Stimulated activated CD8-positive, alpha-beta memory T cell treated with anti-CD3 and anti-CD28 coated beads, Interleukin-12 subunit alpha, Interleukin-12 subunit beta, amount 100 ng/mL, for 24 hours (primary cell): ENCODE measurements around the gene AURKAIP1.
A peak's percentile ranks its signal among the peaks of the same experiment; 100 is the strongest.
"Not testable (repeated sequence)": the region's sequence is repeated elsewhere in the genome, so short reads cannot be mapped to it uniquely, and the experiment has no call there.

Experiments used
- DNase-seq: peaks from one replicate; pipeline ENCODE4 v3.0.0-alpha.2; 2020; ENCODE audit errors: extremely low read depth

The AURKAIP1 gene

GRCh38 chr1:1406821-1407635 is 32.0 kb upstream of the AURKAIP1 start, which contains the start of gene MRPL20:
Gene MRPL20, minus strand, starts transcription at chr1:1407293. Its CDS starts 76 bp downstream, at chr1:1407217.
- peak; percentile 92 for DNase-seq

DNA sequence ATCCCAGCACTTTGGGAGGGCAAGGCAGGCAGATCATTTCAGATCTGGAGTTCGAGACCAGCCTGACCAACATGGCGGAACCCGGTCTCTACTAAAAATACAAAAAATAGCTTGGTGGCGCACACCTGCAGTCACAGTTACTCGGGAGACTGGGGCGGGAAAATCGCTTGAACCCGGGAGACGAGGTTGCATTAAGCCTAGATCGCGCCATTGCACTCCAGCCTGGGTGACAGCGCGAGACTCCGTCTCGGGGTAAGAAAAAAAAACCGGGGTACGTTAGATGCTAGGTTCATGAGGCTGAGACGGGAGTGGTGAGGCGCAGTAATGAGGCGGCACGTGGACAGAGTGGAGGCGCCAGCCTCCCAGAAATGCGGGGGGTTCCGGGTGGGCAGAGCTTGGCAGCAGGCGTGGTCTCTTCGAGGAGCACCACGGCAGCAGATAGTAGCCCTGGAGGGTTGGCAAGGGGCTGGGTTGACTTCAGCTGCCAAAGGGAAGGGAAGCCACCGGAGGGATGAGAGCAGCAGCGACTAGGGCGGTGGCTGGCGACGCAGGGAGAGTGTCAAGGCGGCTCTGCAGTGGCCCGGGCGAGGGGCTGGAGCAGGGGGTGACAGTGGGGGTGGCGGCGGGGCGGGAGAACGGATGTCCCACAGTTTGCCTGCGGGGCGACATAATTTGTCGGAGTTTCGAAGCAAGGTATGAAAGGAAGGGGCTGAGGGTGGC is 31.3 kb upstream of the AURKAIP1 start:
- DNase-seq, result no peak

- no peak for DNase-seq
Measured at GRCh38 chr1:1403653-1404052, 28.6 kb upstream of the AURKAIP1 start.

DNA sequence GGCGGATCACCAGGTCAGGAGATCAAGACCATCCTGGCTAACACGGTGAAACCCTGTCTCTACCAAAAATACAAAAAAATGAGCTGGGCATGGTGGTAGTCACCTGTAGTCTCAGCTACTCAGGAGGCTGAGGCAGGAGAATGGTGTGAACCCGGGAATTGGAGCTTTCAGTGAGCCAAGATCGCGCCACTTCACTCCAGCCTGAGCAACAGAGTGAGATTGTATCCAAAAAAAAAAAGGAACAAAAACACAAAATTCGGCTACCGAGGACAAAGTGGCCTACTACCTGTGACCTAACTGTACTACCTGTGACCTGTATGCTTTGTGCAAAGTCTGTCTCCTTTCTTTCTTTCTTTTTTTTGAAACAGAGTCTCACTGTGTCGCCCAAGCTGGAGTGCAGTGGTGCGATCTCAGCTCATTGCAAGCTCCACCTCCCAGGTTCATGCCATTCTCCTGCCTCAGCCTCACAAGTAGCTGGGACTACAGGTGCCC is 27.9 kb upstream of the AURKAIP1 start:
- DNase-seq, result not testable (repeated sequence)

DNA sequence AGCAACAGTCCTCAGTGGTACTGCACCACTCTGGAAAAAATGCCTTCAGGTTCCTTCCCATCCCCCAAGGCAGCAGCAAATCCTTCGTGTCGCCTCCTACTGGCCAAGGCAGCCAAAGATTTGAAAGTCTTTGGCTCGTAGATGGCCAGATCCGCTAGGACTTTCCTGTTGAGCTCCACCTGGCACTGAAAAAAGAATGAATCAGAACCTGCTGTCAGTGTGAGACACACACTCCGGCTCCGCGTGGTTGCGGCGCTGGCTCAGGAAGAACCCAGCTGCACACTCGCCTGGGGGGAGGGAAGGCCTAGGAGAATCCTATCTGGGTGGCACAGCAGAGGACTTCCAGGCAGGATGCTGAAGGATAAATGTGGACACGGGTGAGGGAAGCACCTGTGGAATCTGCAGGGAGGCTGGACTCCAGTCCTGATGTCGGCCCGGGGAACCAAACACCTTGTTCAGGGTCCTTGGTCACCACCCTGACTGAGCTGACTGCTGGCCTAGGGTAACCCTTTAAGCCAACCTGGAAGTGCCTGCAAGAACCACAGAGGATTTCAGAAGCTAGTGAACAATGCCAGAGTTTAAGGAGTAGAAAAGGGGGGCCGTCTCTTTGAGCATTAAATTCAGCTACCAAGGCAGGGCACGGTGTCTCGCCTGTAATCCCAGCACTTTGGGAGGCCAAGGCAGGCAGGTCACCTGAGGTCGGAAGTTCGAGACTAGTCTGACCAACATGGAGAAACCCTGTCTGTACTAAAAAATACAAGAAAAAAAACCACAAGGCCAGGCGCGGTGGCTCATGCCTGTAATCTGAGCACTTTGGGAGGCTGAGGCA is 27.3 kb upstream of the AURKAIP1 start:
- no peak for DNase-seq

DNA sequence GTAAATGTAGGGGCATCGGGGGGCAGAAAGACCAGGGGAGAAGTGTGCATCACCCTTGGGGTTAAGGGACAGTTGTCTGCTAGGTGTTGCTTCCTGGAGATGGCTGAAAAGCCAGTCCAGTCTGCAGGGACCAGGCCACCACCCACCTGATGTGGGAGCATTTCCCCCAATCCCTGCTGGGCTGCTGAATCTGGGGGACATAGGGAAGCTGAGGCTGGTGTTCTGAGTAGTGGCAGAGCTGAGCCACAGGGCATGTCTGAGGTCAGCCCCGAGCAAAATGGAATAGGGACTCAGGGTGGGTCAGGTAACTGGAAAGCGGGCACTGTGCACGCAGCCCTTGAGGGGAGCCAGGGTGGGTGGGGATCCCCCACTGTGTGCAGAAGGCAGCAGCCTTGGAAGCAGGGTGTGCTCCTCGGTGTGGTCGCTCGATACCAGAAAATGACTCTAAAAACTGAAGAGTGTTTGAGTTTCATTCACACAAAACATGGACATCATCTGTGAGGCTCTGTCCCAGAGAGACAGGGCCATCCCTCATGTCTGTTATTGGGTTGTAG is 26.5 kb upstream of the AURKAIP1 start:
- DNase-seq, result no peak

GRCh38 chr1:1400576-1401456 is 25.8 kb upstream of the AURKAIP1 start:
- DNase-seq, result no peak

GRCh38 chr1:1399872-1400575 is 25.0 kb upstream of the AURKAIP1 start:
- no peak for DNase-seq

DNA sequence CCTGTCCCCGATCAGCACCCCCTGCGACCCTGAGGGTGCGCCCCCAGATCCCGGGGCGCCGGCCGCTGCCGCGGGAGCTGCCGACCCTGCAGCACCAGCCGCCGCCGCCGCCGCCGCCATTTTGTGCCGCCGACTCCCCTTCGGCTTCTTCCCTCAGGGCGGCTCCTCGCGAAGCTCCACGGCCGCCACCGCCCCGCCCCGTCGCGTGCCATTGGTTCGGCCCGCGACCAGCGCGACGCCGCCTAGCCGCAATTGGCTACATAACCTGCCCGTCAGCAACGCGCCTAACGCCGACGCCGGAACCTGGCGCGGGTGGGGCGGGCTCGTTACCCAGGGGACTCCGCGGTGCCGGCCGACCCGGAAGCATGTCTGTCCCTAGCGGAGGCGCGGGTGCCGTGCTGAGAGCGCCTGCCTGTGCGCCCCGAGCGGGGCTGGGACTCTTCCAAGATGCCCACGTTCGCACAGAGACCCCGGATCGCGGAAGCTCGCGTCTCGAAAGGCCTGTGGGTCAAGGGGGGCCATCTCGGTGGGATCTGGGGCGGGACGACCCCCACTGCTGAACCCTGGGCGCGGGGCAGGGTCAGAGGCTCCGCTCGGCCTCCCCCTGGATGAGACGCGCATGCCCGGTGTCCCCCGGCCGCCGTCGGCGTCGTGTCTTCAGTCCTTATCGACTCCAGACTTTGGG is 24.3 kb upstream of the AURKAIP1 start, which contains the start of gene CCNL2:
Gene CCNL2, minus strand, starts transcription at position 149 of the 685 bp plus-strand sequence. Its CDS starts 29 bp downstream, at position 120.
- peak; percentile 99 for DNase-seq

DNA sequence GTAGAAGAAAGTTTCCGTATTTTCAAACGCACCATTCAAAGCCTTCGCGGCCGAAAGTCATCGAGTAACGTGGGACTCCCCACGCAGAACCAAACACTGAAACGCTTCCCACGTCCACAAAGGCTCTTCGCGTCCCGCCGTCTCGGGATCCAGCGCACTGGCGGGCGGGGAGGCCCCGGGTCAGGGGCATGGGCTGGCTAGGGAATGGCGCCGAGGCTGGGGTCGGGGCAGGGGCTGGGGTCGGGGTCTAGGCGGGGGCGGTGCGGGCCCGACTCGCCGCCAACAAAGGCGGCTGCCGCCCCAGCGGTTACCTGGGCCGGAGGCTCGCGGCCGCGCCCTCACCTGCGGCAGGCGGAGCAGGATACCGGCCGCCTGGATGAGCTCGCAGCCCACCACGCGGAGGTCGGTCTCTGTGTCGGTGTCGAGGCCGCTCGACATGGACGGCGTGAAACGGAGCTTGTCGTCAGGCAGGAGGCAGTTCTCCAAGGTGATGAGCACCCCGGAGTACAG is 23.7 kb upstream of the AURKAIP1 start:
- no peak for DNase-seq

- no peak for DNase-seq
Measured at GRCh38 chr1:1397839-1398523, 23.0 kb upstream of the AURKAIP1 start.

- no peak for DNase-seq
Measured at GRCh38 chr1:1395166-1395565, 20.2 kb upstream of the AURKAIP1 start.

GRCh38 chr1:1394116-1394515 is 19.1 kb upstream of the AURKAIP1 start:
- no peak for DNase-seq

DNA sequence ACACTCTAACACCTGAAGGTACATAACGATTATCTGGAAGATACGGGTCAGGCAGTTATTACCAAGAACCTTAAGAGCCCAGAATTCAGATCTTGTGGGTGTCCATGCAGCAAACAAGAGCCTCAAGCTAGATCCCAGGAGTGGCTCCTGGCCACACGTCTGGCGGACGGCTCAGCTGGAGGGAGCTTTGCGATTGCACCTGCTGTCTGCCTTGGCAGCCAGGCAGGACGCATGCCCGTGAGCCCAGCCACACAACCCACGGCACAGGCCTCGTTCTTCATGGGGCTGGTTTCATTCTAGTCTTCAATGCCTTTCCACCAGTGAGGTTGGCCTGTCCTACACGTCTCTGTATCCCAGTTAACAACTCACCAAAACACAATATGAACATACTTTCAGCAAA is 18.4 kb upstream of the AURKAIP1 start:
- no peak for DNase-seq

DNA sequence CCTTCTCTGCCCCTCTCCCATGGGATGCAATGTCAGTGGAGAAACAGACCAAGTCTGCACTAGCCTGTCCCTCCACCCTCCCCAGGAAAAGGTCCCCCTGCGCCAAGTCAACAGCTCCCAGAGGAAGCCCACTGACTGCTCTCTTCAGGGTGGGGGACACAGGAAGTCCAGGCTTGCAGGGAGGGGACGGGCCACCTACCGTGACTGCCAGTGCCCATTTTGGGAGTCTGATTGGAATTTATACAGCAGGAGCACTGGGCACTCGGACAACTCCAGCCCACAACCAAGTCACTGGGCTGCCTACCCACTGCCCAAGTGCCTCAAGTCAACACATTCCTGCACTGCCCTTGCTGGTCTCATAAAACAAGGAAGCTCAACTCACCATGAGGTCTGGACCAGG is 18.0 kb upstream of the AURKAIP1 start:
- no peak for DNase-seq

GRCh38 chr1:1391225-1391624 is 16.2 kb upstream of the AURKAIP1 start:
- no peak for DNase-seq

DNA sequence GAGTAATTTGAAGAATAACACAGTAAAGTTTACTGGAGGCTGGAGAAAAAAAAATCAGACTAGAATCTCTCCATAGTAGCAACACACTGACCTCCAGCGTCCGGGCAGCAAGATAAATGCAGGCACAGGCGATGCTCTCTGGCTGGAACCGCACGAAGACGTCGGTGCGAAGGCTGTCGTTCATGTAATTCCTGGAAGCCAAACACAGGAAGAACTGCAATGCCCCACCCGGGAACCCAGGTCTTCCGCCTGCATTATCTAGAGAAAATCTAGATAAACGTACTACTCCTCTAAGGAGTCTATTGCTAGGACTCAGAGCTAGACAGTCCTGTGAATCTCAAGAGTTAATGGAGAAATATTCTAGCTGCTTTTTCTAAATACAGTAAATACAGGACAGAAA is 15.7 kb upstream of the AURKAIP1 start:
- no peak for DNase-seq

DNA sequence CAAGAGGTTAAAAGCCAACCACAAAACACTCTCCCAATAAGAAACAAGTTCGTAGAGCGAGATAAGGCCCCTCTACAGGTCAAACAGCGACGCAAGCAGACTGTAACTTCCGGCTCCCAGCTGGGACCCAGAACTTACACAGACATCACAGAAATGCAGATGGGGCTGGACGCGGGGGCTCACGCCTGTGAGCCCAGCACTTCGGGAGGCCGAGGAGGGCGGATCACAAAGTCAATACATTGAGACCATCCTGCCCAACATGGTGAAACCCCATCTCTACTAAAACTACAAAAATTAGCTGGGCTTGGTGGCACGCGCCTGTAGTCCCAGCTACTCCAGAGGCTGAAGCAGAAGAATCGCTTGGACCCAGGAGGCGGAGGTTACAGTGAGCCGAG is 13.1 kb upstream of the AURKAIP1 start:
- no peak for DNase-seq
